Upper lobe of right lung (tissue), 1 donor: ENCODE measurements around the gene ZHX3. TPM values are rescaled to one million over a fixed set of nuclear protein-coding genes. Genes with fewer than 3 reads are reported as not detected.
A peak's percentile ranks its signal among the peaks of the same experiment; 100 is the strongest.

ENCODE experiments used
- ATAC-seq: fragments of 200-7000 bp; cut with Tn5 transposase; one replicate; pipeline ENCODE4 v1.9.1; 2020; ENCODE audit warnings: mild to moderate bottlenecking, moderate library complexity
- DNase-seq: peaks from one replicate; pipeline ENCODE4 v3.0.0-alpha.2; 2020
- H3K27ac ChIP-seq: fragments of 200-600 bp; one replicate; pipeline ENCODE4 v1.8.0; 2022
- H3K27me3 ChIP-seq: fragments of 200-600 bp; one replicate; pipeline ENCODE4 v1.8.0; 2022; ENCODE audit warnings: mild to moderate bottlenecking
- H3K36me3 ChIP-seq: fragments of 200-600 bp; one replicate; pipeline ENCODE4 v1.8.0; 2022
- H3K4me1 ChIP-seq: fragments of 200-600 bp; one replicate; pipeline ENCODE4 v1.8.0; 2022
- H3K4me3 ChIP-seq: fragments of 200-600 bp; one replicate; pipeline ENCODE4 v1.8.0; 2022; ENCODE audit warnings: mild to moderate bottlenecking
- H3K9me3 ChIP-seq: fragments of 200-600 bp; one replicate; pipeline ENCODE4 v1.8.0; 2022
- CTCF ChIP-seq: fragments of 200-600 bp; IDR thresholded peaks from one replicate; pipeline ENCODE4 v1.8.0; 2022; ENCODE audit warnings: antibody characterized with exemption
- intact Hi-C: fragments of 100-400 bp; cut with DNase I; formaldehyde crosslinking; loops from one replicate; pipeline ENCODE4 v1.11.0; 2022
- total RNA-seq: library from RNA; stranded (reverse); fragmentation: NEBNext Ultra II Directional; extraction: Animal tissue kit (Norgen Biotek cat#: 25700); gene quantifications from one replicate; pipeline ENCODE4 v1.2.1, GENCODE V29; 2021
- donor health status: DM: no; HTN: yes; CAD: no; lungs with severe emphysema.

ZHX3 gene
- total RNA-seq, 1 donor from 2014 or later: 45.3 TPM

- no peak overlapping the region for H3K4me3 ChIP-seq
- no peak for ATAC-seq
- no peaks in the 10 kb centered on the region for H3K9me3 ChIP-seq
- no peak overlapping the region for H3K27ac ChIP-seq
- TF ChIP-seq CTCF: no peak
- no peaks in the 10 kb centered on the region for H3K36me3 ChIP-seq
- no peak for DNase-seq
- H3K4me1 ChIP-seq: no peaks in the 10 kb centered on the region
- intact Hi-C loops: no loop called here
- no peaks in the 10 kb centered on the region for H3K27me3 ChIP-seq
Measured at GRCh38 chr20:41256516-41256915, 61.0 kb downstream of the ZHX3 start.

DNA sequence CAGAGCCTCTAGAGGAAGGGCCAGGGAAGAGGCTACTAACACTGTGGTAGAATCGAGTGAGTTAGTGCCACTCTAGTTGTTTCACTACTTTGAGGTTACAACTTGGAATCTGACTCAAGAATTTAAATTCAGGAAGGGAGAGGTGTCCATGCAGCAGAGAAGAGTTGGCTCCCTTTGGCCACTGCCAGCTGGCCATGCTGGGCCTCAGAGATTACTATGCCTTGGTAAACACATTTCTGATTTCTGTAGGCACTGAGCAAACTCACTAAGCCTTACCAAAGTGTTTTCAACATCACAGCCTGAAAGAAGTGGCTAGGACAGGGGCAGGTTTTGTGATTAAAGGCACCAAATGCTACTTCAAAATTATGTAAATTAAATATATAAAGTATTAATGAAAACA is 61.9 kb downstream of the ZHX3 start:
- Histone ChIP-seq H3K4me3 (no peak overlapping the region), H3K9me3 (no peaks in the 10 kb centered on the region), H3K4me1 (no peaks in the 10 kb centered on the region), H3K27me3 (no peaks in the 10 kb centered on the region), H3K27ac (no peak overlapping the region), H3K36me3 (no peaks in the 10 kb centered on the region)
- intact Hi-C loops: no loop called here
- no peak for TF ChIP-seq CTCF
- DNase-seq (no peak), ATAC-seq (no peak)

- Histone ChIP-seq H3K27me3 (no peaks in the 10 kb centered on the region), H3K9me3 (no peaks in the 10 kb centered on the region), H3K27ac (peak overlapping the region; percentile 83), H3K36me3 (no peaks in the 10 kb centered on the region), H3K4me1 (peaks cover 43% of the 10 kb centered on the region), H3K4me3 (no peak overlapping the region)
- ATAC-seq (peak; percentile 62), DNase-seq (no peak)
- TF ChIP-seq CTCF: peak; percentile 18
- intact Hi-C loops: loop anchor here (10.0 kb wide), 1 partner anchor 85 kb away; no protein-coding TSS in a partner anchor
Measured at GRCh38 chr20:41249411-41250281, 67.9 kb downstream of the ZHX3 start.

DNA sequence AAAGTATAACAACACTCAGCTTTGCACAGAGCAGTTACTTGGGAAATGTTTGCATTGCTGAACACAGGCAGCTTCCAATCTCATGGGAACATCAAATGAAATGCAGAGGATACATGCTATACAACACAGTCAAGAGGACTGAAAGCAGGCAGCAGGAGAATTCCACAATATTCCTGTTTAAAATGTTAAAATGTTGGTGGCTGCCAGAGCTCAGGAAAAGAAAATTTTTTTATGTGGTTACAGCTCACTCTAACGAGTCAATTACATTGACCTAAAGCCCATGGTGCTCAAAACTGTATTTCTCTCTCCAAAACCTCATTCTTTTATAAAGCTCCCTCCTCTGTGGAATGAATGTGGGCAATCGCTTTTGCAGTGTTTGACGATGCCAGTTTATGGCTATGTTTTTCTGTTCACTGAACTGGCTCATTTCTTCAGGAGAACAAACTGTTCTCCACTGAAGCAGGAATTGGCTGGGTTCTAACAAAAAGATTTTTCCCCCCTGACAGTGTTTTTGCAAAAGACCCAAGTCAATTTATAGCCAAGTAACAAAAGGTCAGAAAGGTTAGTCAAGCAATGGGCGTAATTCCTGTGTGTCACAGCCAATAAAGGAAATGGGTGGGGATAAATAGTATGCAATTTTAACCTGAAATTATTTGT is 69.0 kb downstream of the ZHX3 start:
- intact Hi-C loops: loop anchor here (10.0 kb wide), 1 partner anchor 86 kb away; no protein-coding TSS in a partner anchor
- Histone ChIP-seq H3K4me1 (peaks cover 43% of the 10 kb centered on the region), H3K4me3 (no peak overlapping the region), H3K36me3 (no peaks in the 10 kb centered on the region), H3K27ac (peak overlapping the region; percentile 87), H3K9me3 (no peaks in the 10 kb centered on the region), H3K27me3 (no peaks in the 10 kb centered on the region)
- ATAC-seq (peak; percentile 35), DNase-seq (no peak)
- no peak for TF ChIP-seq CTCF

DNA sequence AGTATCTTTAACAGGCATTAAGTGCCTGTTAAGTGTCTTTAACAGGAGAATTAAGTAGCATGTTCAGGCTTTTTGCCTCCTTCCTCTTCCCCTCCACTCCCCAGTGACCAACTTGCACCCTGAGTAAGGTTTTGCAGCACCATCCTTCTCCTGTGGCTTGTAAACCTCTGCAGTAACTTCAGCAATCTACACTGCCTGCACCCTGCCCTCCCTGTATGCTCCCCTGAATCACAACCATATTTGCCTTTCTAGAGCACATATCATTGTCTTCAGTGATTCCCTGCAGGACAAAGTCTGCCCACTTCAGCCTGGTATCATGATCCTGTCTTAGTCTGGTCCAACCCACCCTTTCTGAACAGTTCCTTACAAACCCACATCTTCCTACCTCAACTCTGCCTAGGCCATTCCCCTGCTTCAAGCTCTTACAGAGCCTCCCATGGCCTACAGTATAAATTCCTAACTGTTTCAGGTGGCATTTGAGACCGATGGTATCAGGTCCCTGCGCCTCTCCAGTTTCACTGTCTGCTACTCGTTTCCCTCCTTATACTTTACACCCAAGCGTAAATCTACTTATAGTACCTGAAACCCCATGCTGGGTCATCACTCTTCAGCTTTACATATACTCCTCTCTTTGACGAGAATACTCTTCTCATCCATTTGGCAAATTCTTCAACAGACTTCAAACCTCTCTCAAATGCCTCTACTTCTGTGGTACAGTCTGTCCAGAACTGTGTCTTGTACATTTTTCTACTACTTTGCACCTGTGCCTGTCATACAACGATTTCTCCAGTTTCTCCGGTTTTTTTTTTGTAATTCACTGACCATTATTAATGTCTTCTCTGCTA is 69.8 kb downstream of the ZHX3 start:
- ATAC-seq (no peak), DNase-seq (no peak)
- Histone ChIP-seq H3K27ac (peak overlapping the region; percentile 87), H3K4me1 (peaks cover 43% of the 10 kb centered on the region), H3K9me3 (no peaks in the 10 kb centered on the region), H3K4me3 (no peak overlapping the region), H3K36me3 (no peaks in the 10 kb centered on the region), H3K27me3 (no peaks in the 10 kb centered on the region)
- no peak for TF ChIP-seq CTCF
- intact Hi-C loops: loop anchor here (10.0 kb wide), 1 partner anchor 87 kb away; no protein-coding TSS in a partner anchor
